GM21390 (cell line): Measurements from ENCODE around the gene MTX1.
A peak's percentile ranks its signal among the peaks of the same experiment; 100 is the strongest.
"Not testable (repeated sequence)": the region's sequence is repeated elsewhere in the genome, so short reads cannot be mapped to it uniquely, and the experiment has no call there.

Experiments
- ATAC-seq: cut with Tn5 transposase; IDR thresholded peaks from one replicate; pipeline ENCODE4 v1.9.1; 2021; ENCODE audit not compliant: unreplicated experiment

The MTX1 gene, protein sequence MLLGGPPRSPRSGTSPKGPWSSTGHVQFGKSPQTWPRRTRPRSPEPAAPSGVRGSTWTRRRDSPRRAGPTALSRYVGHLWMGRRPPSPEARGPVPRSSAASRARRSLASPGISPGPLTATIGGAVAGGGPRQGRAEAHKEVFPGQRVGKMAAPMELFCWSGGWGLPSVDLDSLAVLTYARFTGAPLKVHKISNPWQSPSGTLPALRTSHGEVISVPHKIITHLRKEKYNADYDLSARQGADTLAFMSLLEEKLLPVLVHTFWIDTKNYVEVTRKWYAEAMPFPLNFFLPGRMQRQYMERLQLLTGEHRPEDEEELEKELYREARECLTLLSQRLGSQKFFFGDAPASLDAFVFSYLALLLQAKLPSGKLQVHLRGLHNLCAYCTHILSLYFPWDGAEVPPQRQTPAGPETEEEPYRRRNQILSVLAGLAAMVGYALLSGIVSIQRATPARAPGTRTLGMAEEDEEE

DNA sequence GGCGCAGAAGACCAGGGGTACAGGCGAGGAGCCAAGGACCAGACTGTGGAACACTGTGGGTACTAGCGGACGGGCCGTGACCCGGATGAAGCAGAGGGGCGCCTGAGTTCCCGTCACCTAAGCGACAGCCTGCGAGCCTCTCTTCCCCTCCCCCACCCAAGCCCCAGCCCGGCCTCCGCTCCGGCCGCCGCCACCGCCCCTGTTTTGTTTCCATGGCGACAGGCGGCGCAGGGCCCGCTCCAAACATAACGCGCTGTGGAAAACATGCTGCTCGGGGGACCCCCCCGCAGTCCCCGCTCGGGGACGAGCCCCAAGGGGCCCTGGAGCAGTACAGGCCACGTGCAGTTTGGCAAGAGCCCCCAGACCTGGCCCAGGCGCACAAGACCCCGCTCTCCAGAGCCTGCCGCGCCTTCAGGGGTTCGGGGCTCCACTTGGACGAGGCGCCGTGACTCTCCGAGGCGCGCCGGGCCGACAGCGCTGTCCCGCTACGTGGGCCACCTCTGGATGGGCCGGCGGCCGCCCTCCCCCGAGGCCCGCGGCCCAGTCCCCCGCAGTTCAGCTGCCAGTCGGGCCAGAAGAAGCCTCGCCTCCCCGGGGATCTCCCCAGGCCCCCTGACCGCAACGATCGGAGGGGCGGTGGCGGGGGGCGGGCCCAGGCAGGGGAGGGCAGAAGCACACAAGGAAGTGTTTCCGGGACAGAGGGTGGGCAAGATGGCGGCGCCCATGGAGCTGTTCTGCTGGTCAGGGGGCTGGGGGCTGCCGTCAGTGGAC is at the start of gene MTX1:
Gene MTX1, plus strand, starts transcription at position 155 of the 771 bp plus-strand sequence. Its CDS starts 110 bp downstream, at position 265.
- ATAC-seq, result peak; percentile 72

DNA sequence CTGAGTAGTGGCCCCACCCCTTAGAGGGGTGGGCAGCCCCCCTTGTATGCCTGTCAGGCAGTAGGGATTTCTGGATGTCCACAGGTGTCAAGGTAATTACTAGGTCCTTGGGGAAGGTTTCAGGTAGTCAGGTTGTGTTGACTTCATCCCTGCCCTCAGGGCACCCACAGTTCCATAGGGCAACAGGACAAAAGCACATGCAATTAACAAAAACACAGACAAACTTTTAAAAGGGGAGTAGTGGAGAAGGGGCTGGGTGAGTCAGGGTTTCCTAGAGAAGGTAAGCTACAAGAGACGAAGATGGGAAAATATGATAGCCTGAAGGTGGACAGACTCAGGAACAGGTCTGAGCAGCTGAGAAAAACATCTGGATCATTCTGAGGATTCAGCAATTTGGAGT is 49.5 kb upstream of the MTX1 start:
- no peak for ATAC-seq

DNA sequence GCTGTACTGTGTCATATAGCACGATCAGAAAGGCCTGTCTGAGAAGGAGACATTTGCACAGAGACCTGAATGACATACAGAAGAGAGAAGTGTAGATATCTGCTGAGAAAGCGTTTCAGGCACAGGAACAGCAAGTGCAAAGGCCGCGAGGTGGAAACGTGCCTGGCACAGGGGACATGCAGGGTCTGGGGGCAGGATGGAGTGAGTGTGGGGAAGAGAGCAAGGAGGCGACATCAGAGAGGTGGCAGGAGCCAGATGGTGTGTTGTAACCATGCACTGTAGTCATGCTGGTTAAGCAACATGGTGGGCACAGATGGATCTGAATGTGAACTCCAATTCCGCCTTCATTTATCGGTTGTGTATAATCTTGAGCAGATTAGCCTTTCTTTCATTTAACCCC is 48.4 kb upstream of the MTX1 start:
- no peak for ATAC-seq

DNA sequence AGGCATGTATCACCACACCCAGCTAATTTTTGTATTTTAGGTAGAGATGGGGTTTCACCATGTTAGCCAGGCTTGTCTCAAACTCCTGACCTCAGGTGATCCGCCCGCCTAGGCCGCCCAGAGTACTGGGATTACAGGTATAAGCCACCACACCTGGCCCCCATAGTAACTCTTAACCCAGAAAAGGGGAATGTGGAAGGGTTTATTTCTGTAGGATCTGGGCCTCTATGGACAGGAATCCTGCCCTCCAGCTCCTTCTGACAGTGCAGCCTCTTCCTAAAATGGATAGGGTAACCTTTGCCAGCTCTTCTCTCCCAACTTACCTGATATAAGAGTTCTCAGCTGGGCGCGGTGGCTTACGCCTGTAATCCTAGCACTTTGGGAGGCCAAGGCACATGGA is 45.9 kb upstream of the MTX1 start:
- not testable (repeated sequence) for ATAC-seq

DNA sequence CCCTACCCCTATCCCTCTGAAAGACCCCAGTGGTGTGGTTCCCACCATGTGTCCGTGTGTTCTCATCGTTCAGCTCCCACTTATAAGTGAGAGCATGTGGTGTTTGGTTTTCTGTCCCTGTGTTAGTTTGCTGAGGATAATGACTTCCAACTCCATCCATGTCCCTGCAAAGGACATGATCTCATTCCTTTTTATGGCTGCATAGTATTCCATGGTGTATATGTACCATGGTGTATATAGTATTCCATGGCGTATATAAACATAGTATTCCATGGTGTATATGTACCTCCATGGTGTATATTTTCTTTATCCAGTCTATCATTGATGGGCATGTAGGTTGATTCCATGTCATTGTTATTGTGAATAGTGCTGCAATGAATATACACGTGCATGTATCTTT is 44.7 kb upstream of the MTX1 start:
- ATAC-seq, result not testable (repeated sequence)

DNA sequence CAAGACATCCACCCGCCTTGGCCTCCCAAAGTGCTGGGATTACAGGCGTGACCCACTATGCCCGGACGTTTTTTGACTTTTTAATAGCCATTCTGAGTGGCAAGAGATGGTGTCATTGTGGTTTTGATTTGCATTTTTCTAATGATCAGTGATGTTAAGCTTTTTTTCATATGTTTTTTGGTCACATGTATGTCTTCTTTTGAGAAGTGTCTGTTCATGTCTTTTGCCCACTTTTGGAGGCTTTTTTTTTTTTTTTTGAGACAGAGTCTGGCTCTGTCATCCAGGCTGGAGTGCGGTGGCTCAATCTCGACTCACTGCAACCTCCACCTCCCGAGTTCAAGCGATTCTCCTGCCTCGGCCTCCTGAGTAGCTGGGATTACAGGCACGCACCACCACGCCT is 43.9 kb upstream of the MTX1 start:
- ATAC-seq, result not testable (repeated sequence)

DNA sequence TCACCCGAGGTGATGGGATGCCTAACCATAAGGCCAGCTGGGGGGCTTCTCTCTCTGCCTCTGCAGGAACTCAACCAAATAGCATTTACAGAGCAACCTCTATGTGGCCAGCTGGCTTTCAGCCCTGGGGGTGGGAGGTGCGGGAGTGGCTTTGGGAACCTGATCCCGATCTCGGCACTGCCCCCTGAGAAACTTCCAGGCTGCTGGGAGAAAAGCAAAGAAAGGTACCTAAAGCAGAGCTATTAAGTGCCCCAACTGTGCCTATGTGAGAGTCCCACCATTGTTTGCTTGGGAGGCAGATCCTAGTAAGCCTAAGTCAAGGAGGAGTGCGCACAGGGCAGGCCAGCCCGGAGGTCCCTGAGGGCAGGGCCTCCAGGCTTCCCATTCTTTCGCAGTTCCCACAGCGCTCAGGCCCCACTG is 42.4 kb upstream of the MTX1 start:
- no peak for ATAC-seq

DNA sequence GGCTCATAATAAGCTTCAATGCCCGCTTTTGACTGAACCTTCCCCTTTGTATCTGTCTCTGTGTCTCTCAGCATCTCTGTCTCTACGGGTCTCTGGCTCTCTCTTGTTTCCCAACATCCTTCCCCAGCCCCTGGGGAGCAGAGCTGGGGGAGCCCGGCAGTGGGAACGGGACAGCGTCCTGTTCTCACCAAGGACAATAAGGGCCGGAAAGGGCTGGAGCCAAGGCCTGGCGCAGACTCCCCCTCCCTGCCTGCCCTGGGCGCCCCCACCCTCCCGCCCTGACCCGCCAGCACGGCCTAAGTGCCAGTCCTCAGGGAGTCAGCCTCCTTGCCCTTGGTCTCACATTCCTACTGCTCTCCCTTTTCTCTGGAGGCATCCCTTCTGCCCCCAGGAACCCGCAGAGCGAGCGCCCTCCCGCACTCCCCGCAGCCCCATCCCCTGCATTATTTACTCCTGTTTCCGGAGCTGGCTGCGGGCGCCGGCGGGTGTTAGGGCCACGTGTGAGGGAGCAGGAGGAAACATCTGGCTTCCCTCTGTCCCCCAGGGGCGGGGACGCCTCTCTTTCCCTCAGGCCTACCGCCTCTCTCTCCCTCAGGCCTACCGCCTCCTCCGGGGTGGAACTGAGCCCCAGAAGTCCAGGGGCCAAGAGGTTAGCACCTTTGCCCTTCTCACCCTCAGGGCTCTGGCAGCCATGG is 41.9 kb upstream of the MTX1 start:
- ATAC-seq, result no peak

DNA sequence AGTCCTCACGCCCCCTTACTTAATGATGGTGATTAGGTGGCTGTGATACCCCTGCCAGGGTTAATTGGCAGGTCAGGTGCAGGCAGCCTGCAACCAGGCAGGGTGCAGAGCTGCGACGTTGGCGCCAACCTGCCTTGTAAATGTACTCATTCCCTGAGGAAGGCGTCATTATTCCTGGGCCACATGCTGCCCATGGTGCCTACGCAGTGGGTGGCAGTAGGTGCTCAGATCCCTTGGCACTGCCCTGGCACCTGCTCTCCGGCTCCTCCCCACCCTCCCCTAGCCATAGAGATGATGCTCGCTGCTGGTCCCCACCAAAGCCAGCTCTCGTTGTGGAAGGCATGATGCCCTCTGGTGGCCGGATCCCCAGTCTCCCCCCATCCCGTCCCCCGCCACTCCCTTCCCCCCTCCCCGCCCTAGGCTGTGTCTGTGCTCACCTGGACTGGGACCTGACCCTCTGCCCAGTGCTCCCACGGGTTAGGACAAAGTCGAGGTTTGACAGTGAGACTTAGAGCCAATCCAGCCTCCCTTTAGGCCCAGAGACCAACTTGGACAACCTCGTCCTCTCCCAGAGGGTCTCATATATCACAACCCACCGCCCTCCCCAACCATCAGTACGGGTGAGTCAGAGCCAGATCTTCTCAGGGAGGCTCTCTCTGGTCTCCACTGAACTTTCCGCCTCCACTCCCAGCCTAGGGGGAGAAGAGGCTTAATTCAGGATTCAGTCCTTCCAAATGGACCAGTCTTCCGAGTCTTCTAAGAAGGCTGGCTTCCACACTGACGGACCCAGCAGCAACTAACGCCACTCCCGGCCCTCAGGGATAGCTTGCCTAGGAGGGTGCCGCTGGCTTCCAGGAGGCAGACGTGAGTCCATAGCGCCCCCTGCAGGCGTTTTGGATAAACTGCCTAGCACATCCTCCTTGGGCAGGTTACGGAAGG is 41.1 kb upstream of the MTX1 start:
- no peak for ATAC-seq

DNA sequence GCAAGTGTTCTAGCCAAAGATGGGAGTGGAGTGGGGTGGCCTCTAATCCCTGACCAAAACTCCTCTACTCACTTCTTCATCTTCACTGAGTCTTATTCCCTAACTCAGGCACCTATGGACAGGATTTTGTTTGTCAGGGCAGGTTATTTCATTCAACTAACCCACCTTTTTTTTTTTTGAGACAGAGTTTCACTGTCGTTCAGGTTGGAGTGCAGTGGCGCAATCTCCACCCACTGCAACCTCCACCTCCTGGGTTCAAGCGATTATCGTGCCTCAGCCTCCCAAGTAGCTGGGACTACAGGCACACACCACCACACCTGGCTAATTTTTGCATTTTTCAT is 40.4 kb upstream of the MTX1 start:
- ATAC-seq, result not testable (repeated sequence)

DNA sequence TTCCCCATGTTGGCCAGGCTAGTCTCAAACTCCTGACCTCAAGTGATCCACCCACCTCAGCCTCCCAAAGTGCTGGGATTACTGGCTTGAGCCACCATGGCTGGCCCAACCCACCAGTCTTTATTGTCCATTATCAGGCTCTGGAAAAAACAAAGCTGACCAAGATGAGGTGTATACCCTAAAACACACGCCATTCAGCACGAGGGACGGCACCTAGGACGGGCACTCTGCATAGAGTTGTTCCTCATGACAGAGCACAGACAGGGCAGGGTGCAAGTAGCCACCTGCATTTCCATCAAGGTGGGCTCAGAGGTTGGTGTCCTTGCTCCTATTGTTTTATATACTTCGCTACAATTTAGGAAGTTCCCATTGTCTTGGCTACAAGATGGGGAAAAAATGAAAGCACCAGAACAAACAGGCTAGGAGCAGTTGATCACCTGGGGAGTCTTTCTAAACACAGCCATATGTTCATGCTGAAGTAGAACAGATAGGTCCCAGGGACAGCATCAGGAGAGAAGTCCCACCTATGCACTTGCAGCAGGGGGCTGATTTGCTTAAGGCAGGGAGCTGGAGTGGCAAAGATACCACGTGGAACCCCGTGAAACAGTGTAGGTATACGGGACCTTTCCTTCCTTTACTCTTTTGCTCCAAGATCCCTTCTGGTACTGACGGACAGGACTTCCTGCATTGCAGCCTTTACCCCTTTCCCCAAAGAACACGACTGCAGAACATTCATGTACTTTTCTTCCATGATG is 39.9 kb upstream of the MTX1 start:
- no peak for ATAC-seq

DNA sequence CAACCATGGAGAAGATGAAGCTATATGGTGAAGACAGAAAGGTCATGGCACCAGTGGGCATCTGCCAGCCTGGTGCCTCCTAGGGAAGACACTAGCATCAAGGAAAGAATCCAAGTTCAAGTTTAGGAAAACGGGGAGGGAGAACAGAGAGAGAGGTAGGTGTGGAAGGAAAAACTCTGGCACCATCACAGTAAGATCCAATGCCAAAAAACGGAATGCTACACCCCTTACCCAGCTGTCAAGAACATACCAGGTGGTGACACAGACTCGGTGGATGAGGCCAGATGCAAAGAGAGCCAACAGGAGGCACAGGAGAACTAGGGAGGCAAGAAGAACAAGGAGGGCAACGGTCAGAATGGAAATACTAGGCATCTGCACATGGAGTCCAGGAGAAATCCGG is 39.0 kb upstream of the MTX1 start:
- no peak for ATAC-seq

DNA sequence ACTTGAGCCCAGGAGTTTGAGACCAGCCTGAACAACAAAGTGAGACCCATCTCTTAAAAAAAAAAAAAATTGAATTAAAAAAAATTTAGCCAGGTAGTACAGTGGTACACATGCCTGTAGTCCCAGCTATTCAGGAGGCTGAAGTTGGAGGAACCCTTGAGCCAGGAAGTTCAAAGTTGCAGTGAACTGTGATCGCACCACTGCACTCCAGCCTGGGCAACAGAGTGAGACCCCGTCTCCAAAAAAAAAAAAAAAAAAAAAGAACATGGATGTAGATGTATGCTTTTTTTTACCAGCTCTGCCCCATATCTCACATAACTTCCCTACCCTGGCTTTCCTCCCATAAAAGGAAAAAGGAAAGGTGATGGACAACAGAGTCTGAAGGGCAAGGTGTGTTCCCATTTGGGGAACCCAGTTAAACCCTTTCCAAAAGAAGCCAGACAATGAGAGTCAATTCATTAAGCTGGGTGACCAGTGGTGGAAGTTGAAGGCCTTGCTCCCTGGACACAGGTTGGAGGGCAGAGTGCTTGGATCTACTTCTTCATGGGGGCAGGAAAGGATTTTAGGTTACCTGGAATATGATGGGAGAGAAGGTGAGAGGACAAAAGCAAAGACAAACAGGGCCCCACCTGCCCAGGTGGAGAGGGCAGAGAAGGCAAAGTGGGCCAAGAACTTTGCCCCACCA is 38.3 kb upstream of the MTX1 start:
- ATAC-seq, result no peak

DNA sequence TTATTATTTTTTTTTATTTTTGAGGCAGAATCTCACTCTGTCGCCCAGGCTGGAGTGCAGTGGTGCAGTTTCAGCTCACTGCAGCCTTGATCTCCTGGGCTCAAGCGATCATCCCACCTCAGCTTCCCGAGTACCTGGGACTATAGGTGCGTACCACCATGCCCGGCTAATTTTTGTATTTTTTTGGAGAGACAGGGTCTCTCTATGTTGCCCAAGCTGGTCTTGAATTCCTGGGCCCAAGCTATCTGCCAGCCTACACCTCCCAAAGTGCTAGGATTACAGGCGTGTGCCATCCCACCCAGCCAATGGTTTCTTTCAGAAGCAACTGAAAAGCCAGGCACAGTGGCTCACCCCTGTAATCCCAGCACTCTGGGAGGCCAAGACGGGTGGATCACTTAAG is 37.7 kb upstream of the MTX1 start:
- no peak for ATAC-seq

DNA sequence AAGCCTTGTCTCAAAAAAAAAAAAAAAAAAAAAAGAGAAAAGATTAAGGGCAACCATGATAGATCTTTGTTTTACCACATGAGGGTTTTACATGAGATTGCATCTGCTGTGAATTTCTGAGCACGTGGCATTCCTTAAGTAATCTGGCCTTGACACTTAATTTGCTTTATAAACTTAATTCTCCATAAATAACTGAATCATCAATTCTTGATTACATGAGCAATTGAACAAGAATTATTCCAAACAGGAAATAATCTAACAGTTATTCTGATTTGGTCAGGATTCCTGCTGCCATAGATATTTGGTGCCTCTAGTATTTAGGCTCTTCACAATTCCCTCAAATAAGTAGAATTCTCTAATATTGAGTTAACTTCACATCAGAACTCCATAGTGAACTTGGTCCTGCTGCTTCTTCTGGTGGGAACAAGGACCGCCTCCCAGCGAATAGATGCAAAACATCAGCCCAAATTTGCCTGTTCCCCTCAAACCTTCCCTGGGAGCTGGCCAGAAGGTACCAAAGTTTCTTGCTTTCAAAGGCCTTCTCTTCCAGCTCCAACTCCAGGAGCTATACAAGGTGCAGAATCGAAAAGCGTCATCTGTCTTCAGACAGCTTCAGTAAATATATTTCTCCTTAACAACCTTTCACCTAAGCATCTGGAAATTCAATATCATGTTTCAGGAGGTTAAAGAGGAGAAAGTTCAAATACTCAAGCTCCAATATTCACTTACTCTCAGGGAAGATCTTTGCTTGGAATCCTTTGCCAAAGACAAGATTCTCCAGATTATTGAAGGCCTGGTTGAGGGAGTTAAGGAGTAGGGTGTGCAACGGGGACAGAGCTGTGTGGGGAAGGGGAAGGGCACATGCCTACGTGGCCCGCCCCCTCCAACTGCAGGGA is 36.4 kb upstream of the MTX1 start:
- ATAC-seq, result peak; percentile 24

DNA sequence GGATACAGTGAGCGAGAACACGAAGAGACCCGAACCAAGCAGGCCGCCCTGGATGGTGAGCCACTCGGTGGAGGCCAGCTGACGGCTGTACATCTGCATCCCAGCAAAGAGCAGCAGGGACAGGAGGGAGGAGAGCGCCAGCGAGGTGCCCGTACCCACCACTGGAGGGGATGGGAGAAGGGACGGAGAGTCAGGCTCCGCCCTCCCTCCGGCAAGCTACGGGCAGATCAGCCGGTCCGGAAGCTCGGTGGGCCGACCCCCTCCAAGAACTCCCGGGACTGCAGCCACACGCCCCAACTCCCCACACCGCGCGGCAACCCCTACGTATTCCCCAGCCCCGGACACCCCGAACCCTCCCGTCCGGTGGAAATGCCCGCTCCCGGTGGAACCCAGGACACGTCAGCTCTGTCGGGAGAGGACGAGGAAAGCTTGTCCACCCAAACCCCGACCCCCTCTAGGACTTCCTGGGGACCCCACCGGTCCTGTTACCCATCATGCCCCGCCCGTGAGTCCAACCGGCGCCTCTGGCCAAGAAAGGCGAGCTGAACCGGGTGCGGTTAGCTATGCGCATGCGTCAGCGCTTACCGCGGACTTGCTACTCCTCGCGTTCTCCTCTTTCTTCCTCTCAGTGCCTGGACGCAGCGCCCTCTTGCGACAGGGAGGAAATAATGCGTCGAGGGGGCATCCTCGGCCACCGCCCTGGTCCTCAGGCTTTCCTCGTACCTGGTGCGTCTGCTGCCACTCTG is 35.6 kb upstream of the MTX1 start, which contains the start of gene KRTCAP2:
Gene KRTCAP2, minus strand, starts transcription at position 573 of the 746 bp plus-strand sequence. Its CDS starts 80 bp downstream, at position 493.
- peak; percentile 60 for ATAC-seq
